ENCODE results near the gene NAT16. TPM values are rescaled to one million over a fixed set of nuclear protein-coding genes. Genes with fewer than 3 reads are reported as not detected.

NAT16 gene
- total RNA-seq, 2 donors from 2014 or later: 0.15 to 0.20 TPM

GRCh38 chr7:101218236-101219125 is 38.4 kb upstream of the NAT16 start:
- Histone ChIP-seq H3K27me3 (ENCODE audit: control insufficient read depth, insufficient read depth, low read length, poor library complexity, severe bottlenecking) (no peaks in the 10 kb centered on the region), H3K27ac (ENCODE audit: low read depth, low read length) (no peak overlapping the region), H3K4me3 (ENCODE audit: low read length) (peak overlapping the region; percentile 99), H3K36me3 (ENCODE audit: control insufficient read depth, insufficient read depth, low read length) (peaks cover 14% of the 10 kb centered on the region), H3K4me1 (ENCODE audit: control insufficient read depth, insufficient read depth, low read length) (no peaks in the 10 kb centered on the region), H3K9me3 (ENCODE audit: control insufficient read depth, low read length) (no peaks in the 10 kb centered on the region), H3K9ac (ENCODE audit: extremely low read depth, low read length, poor library complexity, severe bottlenecking) (peak overlapping the region; percentile 94)
- peaks cover 36% of the 10 kb centered on the region for H3K36me3 Mint-ChIP-seq (ENCODE audit: low read depth)
- H3K9me3 Mint-ChIP-seq: no peaks in the 10 kb centered on the region
- H3K27ac Mint-ChIP-seq: peak overlapping the region; percentile 93
- peaks cover 13% of the 10 kb centered on the region for H3K4me1 Mint-ChIP-seq
- peak overlapping the region; percentile 96 for H3K4me3 Mint-ChIP-seq
- no peak for TF ChIP-seq CTCF (conservative IDR thresholded peaks at IDR 0.05)
- no peaks in the 10 kb centered on the region for H3K27me3 Mint-ChIP-seq (ENCODE audit: insufficient read depth)
- no peak for DNase-seq
- WGBS, 2 experiments (ENCODE audit: insufficient coverage in 1 of 2, insufficient read length in 1 of 2): 15 to 18% methylated on average over 20 to 26 of the region's 26 CpGs

- Histone ChIP-seq H3K4me1 (ENCODE audit: control insufficient read depth, insufficient read depth, low read length) (no peaks in the 10 kb centered on the region), H3K27ac (ENCODE audit: low read depth, low read length) (peak within 1 kb of the TSS; percentile 88), H3K9me3 (ENCODE audit: control insufficient read depth, low read length) (no peaks in the 10 kb centered on the region), H3K36me3 (ENCODE audit: control insufficient read depth, insufficient read depth, low read length) (peaks cover 7% of the 10 kb centered on the region), H3K9ac (ENCODE audit: extremely low read depth, low read length, poor library complexity, severe bottlenecking) (peak within 1 kb of the TSS; percentile 94), H3K4me3 (ENCODE audit: low read length) (peak within 1 kb of the TSS; percentile 99), H3K27me3 (ENCODE audit: control insufficient read depth, insufficient read depth, low read length, poor library complexity, severe bottlenecking) (no peaks in the 10 kb centered on the region)
- TF ChIP-seq CTCF (conservative IDR thresholded peaks at IDR 0.05): peak; percentile 68
- H3K27me3 Mint-ChIP-seq (ENCODE audit: insufficient read depth): no peaks in the 10 kb centered on the region
- H3K4me1 Mint-ChIP-seq: peaks cover 13% of the 10 kb centered on the region
- peak within 1 kb of the TSS; percentile 96 for H3K4me3 Mint-ChIP-seq
- WGBS, 2 experiments (ENCODE audit: insufficient coverage in 1 of 2, insufficient read length in 1 of 2): 0 to 1% methylated on average over 32 to 57 of the region's 57 CpGs
- DNase-seq: peak; percentile 97
- peaks cover 29% of the 10 kb centered on the region for H3K36me3 Mint-ChIP-seq (ENCODE audit: low read depth)
- H3K9me3 Mint-ChIP-seq: no peaks in the 10 kb centered on the region
- H3K27ac Mint-ChIP-seq: peak within 1 kb of the TSS; percentile 94
Measured at GRCh38 chr7:101217388-101218235, 37.5 kb upstream of the NAT16 start, which contains the start of the genes PLOD3 and ZNHIT1. TSS of gene PLOD3 (minus strand) at chr7:101217581. CDS start at chr7:101217274, 307 bp downstream. TSS of gene ZNHIT1 (plus strand) at chr7:101218165. CDS start at chr7:101218196, 31 bp downstream.

GRCh38 chr7:101216860-101217387 is 36.8 kb upstream of the NAT16 start:
- H3K4me3 ChIP-seq (ENCODE audit: low read length): peak overlapping the region; percentile 99
- no peak for DNase-seq
- H3K36me3 Mint-ChIP-seq (ENCODE audit: low read depth): peaks cover 24% of the 10 kb centered on the region
- H3K9me3 ChIP-seq (ENCODE audit: control insufficient read depth, low read length): no peaks in the 10 kb centered on the region
- H3K4me1 ChIP-seq (ENCODE audit: control insufficient read depth, insufficient read depth, low read length): no peaks in the 10 kb centered on the region
- no peaks in the 10 kb centered on the region for H3K27me3 ChIP-seq (ENCODE audit: control insufficient read depth, insufficient read depth, low read length, poor library complexity, severe bottlenecking)
- H3K9ac ChIP-seq (ENCODE audit: extremely low read depth, low read length, poor library complexity, severe bottlenecking): peak overlapping the region; percentile 94
- H3K36me3 ChIP-seq (ENCODE audit: control insufficient read depth, insufficient read depth, low read length): peaks cover 7% of the 10 kb centered on the region
- peak overlapping the region; percentile 1 for H3K27ac ChIP-seq (ENCODE audit: low read depth, low read length)
- peak overlapping the region; percentile 75 for H3K27ac Mint-ChIP-seq
- no peak for TF ChIP-seq CTCF (conservative IDR thresholded peaks at IDR 0.05)
- H3K9me3 Mint-ChIP-seq: no peaks in the 10 kb centered on the region
- WGBS, 2 experiments (ENCODE audit: insufficient coverage in 1 of 2, insufficient read length in 1 of 2): 2% methylated on average over 13 to 34 of the region's 34 CpGs
- no peaks in the 10 kb centered on the region for H3K27me3 Mint-ChIP-seq (ENCODE audit: insufficient read depth)
- H3K4me1 Mint-ChIP-seq: peaks cover 13% of the 10 kb centered on the region
- peak overlapping the region; percentile 96 for H3K4me3 Mint-ChIP-seq

Measured in endodermal cell (in vitro differentiated cells).